Prostate gland (tissue), 2 donors: ENCODE measurements around the gene NDUFB2. TPM values are rescaled to one million over a fixed set of nuclear protein-coding genes. Genes with fewer than 3 reads are reported as not detected.

ENCODE experiments used
- DNase-seq: peaks from one replicate; pipeline ENCODE4 v3.0.0-alpha.2; 2019; ENCODE audit warnings: low spot score
- H3K27ac ChIP-seq, 2 donors: fragments of 200-600 bp; sonication (generic); 2 replicates each; pipeline ENCODE4 v1.5.1; 2017 to 2019
- H3K27me3 ChIP-seq: fragments of 200-600 bp; sonication (generic); replicated peaks from 2 replicates; pipeline ENCODE4 v1.5.1; 2019; ENCODE audit not compliant: insufficient read depth
- H3K36me3 ChIP-seq, 2 donors: fragments of 200-600 bp; sonication (generic); 1 replicate in 1 of 2; 2 replicates in 1 of 2; pipeline versions ENCODE4 v1.5.1 to v1.8.1; 2017 to 2019
- H3K4me1 ChIP-seq: fragments of 200-600 bp; sonication (generic); replicated peaks from 2 replicates; pipeline ENCODE4 v1.5.1; 2019
- H3K4me3 ChIP-seq, 2 donors: fragments of 200-600 bp; sonication (generic); 2 replicates each; pipeline ENCODE4 v1.5.1; 2017 to 2019
- H3K9me3 ChIP-seq: fragments of 200-600 bp; sonication (generic); 2 replicates; pipeline ENCODE4 v1.5.1; 2017
- POLR2A ChIP-seq: fragments of 450-650 bp; IDR thresholded peaks from one replicate; pipeline ENCODE4 v1.6.1; 2016; ENCODE audit warnings: antibody characterized with exemption, mild to moderate bottlenecking
- POLR2AphosphoS5 ChIP-seq: sonication (generic); formaldehyde crosslinking; IDR thresholded peaks from one replicate; pipeline ENCODE4 v1.6.1; 2017; ENCODE audit warnings: antibody characterized with exemption
- WGBS: methylation state at CpG from one replicate; pipeline ENCODE4 v1.1.5; 2018; 5-methylcytosine and 5-hydroxymethylcytosine counted together
- intact Hi-C: fragments of 100-400 bp; cut with DNase I; formaldehyde crosslinking; loops from one replicate; pipeline ENCODE4 v1.14.2; 2022
- total RNA-seq, 2 donors: library from RNA; depleted of rRNA; stranded (reverse); fragments of >200 nt; gene quantifications; one replicate each; pipeline ENCODE4 v1.1.0, GENCODE V29; 2016
- TF ChIP-seq, protein P1 (sequence below), 4 experiments: fragments of 200-600 bp in 2 of 4; fragments of 450-650 bp in 2 of 4; sonication (generic) in 2 of 4; IDR thresholded peaks; 1 replicate in 3 of 4; 2 replicates in 1 of 4; pipeline ENCODE4 v1.5.1; 2016 to 2019; ENCODE audit warnings: antibody characterized with exemption in 4 of 4, mild to moderate bottlenecking in 2 of 4, moderate library complexity in 2 of 4

Gene NDUFB2
- total RNA-seq, 2 donors from 2014 or later = 151 to 333 TPM

DNA sequence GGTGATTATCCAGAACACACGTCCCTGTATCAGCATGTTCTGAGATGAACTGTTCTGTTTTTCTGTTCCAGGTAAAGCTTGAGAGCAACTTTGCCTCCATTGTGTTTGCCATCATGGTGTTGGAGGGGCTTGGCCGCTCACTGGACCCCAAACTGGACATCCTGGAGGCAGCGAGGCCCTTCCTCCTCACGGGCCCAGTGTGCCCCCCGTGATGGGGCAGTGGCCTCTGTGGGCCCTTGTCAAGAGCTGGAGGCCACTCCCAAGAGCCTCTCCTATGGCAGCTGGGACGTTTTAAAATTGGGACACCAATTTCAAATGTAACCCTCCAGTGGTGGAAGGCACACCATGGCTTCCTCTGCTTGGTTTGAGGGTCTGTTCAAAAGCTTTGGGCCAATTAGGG lies 1.9 kb upstream of the NDUFB2 start:
- H3K4me1 ChIP-seq = peaks cover 5% of the 10 kb centered on the region
- H3K36me3 ChIP-seq = peaks cover 0 to 5% of the 10 kb centered on the region in 2 donors
- H3K9me3 ChIP-seq = no peaks in the 10 kb centered on the region
- 88% methylated on average over 6 of the region's 6 CpGs for WGBS
- H3K27me3 ChIP-seq = no peaks in the 10 kb centered on the region
- TF ChIP-seq, protein P1, sequence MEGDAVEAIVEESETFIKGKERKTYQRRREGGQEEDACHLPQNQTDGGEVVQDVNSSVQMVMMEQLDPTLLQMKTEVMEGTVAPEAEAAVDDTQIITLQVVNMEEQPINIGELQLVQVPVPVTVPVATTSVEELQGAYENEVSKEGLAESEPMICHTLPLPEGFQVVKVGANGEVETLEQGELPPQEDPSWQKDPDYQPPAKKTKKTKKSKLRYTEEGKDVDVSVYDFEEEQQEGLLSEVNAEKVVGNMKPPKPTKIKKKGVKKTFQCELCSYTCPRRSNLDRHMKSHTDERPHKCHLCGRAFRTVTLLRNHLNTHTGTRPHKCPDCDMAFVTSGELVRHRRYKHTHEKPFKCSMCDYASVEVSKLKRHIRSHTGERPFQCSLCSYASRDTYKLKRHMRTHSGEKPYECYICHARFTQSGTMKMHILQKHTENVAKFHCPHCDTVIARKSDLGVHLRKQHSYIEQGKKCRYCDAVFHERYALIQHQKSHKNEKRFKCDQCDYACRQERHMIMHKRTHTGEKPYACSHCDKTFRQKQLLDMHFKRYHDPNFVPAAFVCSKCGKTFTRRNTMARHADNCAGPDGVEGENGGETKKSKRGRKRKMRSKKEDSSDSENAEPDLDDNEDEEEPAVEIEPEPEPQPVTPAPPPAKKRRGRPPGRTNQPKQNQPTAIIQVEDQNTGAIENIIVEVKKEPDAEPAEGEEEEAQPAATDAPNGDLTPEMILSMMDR (IDR thresholded peaks at IDR 0.05) = no peak
- TF ChIP-seq POLR2A = no peak
- TF ChIP-seq POLR2AphosphoS5 = no peak
- H3K27ac ChIP-seq = no peak overlapping the region
- H3K4me3 ChIP-seq = no peak overlapping the region
- intact Hi-C loops = loop anchor here (10.0 kb wide), 1 partner anchor 230 kb away; the partner anchor contains the start of gene BRAF
- no peak for DNase-seq

DNA sequence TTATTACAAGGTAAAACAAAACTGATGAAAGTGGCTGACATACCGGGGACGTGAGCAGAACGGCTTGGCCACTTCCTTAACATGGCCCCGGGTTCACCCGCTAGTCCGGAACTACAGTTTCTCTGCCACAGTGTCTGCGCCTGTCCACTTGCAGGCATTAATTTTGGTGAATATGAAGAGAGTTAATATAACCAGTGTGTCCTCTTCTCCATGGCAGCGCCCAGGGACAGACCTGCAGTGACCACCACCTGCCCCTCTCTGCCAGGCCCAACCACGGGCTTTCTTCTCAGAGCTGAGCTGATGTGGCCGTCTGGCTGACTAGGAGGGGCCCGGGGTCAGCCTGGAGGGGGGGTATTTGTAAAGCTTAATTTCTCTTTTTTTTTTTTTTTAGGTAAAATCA lies 1.1 kb upstream of the NDUFB2 start:
- no peak for TF ChIP-seq POLR2A
- no peak overlapping the region for H3K4me3 ChIP-seq
- no peaks in the 10 kb centered on the region for H3K9me3 ChIP-seq
- H3K36me3 ChIP-seq = peaks cover 0 to 3% of the 10 kb centered on the region in 2 donors
- H3K27ac ChIP-seq = no peak overlapping the region
- peaks cover 5% of the 10 kb centered on the region for H3K4me1 ChIP-seq
- DNase-seq = no peak
- 94% methylated on average over 11 of the region's 11 CpGs for WGBS
- H3K27me3 ChIP-seq = no peaks in the 10 kb centered on the region
- intact Hi-C loops = loop anchor here (10.0 kb wide), 1 partner anchor 229 kb away; the partner anchor contains the start of gene BRAF

GRCh38 chr7:140696024-140696679 lies 356 bp upstream of the NDUFB2 start:
- Histone ChIP-seq H3K9me3 (no peaks in the 10 kb centered on the region), H3K27ac (peak overlapping the region; percentile 93 to 94), H3K27me3 (no peaks in the 10 kb centered on the region), H3K4me3 (peak overlapping the region; percentile 69 to 79), H3K36me3 (peaks cover 0 to 3% of the 10 kb centered on the region in 2 donors), H3K4me1 (peaks cover 5% of the 10 kb centered on the region)
- 16% methylated on average over 23 of the region's 23 CpGs for WGBS
- intact Hi-C loops = loop anchor here (10.0 kb wide), 1 partner anchor 229 kb away; the partner anchor contains the start of gene BRAF
- TF ChIP-seq, protein P1 (IDR thresholded peaks at IDR 0.05) = no peak
- TF ChIP-seq POLR2A = no peak
- TF ChIP-seq POLR2AphosphoS5 = peak; percentile 79
- peak; percentile 92 for DNase-seq

DNA sequence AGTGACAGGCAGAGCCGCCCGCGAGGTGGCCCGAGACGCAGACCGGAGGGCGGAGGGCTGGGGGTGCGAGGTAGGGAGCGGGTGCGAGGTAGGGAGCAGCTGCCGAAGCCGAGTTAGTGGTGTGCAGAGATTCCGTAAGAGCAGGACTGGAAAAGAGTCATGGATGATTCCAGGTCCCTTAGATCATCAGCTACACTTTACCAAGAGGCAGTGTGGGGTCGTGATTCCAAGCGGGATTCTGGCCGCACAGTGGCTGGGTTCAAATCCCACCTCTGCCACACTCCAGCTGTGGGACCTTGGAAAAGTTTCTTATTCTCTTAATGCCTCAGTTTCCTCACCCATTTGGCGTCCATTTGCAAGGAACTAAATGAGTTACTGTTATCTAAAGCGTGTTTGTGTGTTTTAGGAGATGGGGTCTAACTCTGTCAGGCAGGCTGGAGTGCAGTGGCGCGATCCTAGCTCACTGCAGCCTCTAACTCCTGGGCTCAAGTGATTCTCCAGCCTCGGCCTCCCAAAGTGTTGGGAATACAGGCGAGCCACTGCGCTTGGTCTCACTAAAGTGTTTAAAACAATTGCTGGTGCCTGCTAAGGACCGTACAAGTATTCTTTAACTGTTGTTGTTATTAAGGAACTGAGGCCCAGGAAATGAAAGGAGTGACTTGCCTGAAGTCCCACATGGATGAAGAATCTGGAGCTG lies 1.1 kb downstream of the NDUFB2 start:
- Histone ChIP-seq H3K36me3 (no peaks in the 10 kb centered on the region), H3K27me3 (no peaks in the 10 kb centered on the region), H3K27ac (peak overlapping the region; percentile 93 to 94), H3K9me3 (no peaks in the 10 kb centered on the region), H3K4me3 (peak overlapping the region; percentile 69 to 79), H3K4me1 (peaks cover 5% of the 10 kb centered on the region)
- intact Hi-C loops = loop anchor here (10.0 kb wide), 1 partner anchor 227 kb away; the partner anchor contains the start of gene BRAF
- 29% methylated on average over 24 of the region's 24 CpGs for WGBS
- TF ChIP-seq POLR2A (no peak), POLR2AphosphoS5 (no peak)
- TF ChIP-seq, protein P1 (IDR thresholded peaks at IDR 0.05) = no peak
- DNase-seq = no peak

- intact Hi-C loops = loop anchor here (10.0 kb wide), 1 partner anchor 226 kb away; the partner anchor contains the start of gene BRAF
- Histone ChIP-seq H3K36me3 (no peaks in the 10 kb centered on the region), H3K27ac (no peak overlapping the region), H3K9me3 (no peaks in the 10 kb centered on the region), H3K4me3 (no peak overlapping the region), H3K27me3 (no peaks in the 10 kb centered on the region), H3K4me1 (peaks cover 5% of the 10 kb centered on the region)
- no peak for TF ChIP-seq POLR2AphosphoS5
- TF ChIP-seq, protein P1 (IDR thresholded peaks at IDR 0.05) = no peak
- TF ChIP-seq POLR2A = no peak
- 88% methylated on average over 8 of the region's 8 CpGs for WGBS
- no peak for DNase-seq
Measured at GRCh38 chr7:140698477-140698876, 2.0 kb downstream of the NDUFB2 start.
